Smooth muscle cell (in vitro differentiated cells): ENCODE data around the gene LMOD1. TPM values are rescaled to one million over a fixed set of nuclear protein-coding genes. Genes with fewer than 3 reads are reported as not detected.

ENCODE experiments used
- DNase-seq: peaks from one replicate; lab custom pipeline; 2025; ENCODE audit not compliant: unreplicated experiment; lab: John Stamatoyannopoulos, UW
- H2AFZ ChIP-seq: fragments of 200-600 bp; sonication (generic); 2 replicates; pipeline ENCODE4 v1.6.0; 2016; ENCODE audit warnings: antibody characterized with exemption, low read depth, mild to moderate bottlenecking
- H3F3A ChIP-seq: fragments of 200-600 bp; sonication (generic); 2 replicates; pipeline ENCODE4 v1.6.0; 2017; ENCODE audit warnings: antibody characterized with exemption, low read depth
- H3K27ac ChIP-seq: fragments of 200-600 bp; sonication (generic); 2 replicates; pipeline ENCODE4 v1.5.1; 2016; ENCODE audit warnings: low read depth, mild to moderate bottlenecking
- H3K27me3 ChIP-seq: fragments of 200-600 bp; sonication (generic); 2 replicates; pipeline ENCODE4 v1.6.1; 2016; ENCODE audit warnings: low read depth, mild to moderate bottlenecking
- H3K36me3 ChIP-seq: fragments of 200-600 bp; sonication (generic); 2 replicates; pipeline ENCODE4 v1.5.1; 2016; ENCODE audit warnings: low read depth
- H3K4me1 ChIP-seq: fragments of 200-600 bp; sonication (generic); 2 replicates; pipeline ENCODE4 v1.5.1; 2016; ENCODE audit warnings: low read depth
- H3K4me2 ChIP-seq: fragments of 200-600 bp; sonication (generic); 2 replicates; pipeline ENCODE4 v1.6.0; 2016; ENCODE audit warnings: mild to moderate bottlenecking
- H3K4me3 ChIP-seq: fragments of 200-600 bp; sonication (generic); 2 replicates; pipeline ENCODE4 v1.5.1; 2016; ENCODE audit warnings: mild to moderate bottlenecking
- H3K79me2 ChIP-seq: fragments of 200-600 bp; sonication (generic); 2 replicates; pipeline ENCODE4 v1.6.0; 2016; ENCODE audit warnings: low read depth, mild to moderate bottlenecking
- H3K9ac ChIP-seq: fragments of 200-600 bp; sonication (generic); 2 replicates; pipeline ENCODE4 v1.6.0; 2016; ENCODE audit warnings: low read depth
- H3K9me3 ChIP-seq: fragments of 200-600 bp; sonication (generic); replicated peaks from 2 replicates; pipeline ENCODE4 v1.5.1; 2016; ENCODE audit warnings: low read depth
- H4K20me1 ChIP-seq: fragments of 200-600 bp; sonication (generic); 2 replicates; pipeline ENCODE4 v1.6.0; 2016; ENCODE audit warnings: low read depth
- WGBS: methylation state at CpG from one replicate; pipeline ENCODE4 v1.1.7; 2016; ENCODE audit warnings: low lambda C conversion rate; 5-methylcytosine and 5-hydroxymethylcytosine counted together
- polyA plus RNA-seq: library from polyadenylated mRNA; unstranded; fragments of >200 nt; fragmentation: Nextera tagmentation; extraction: Ambion mirVana; gene quantifications from 2 replicates; pipeline ENCODE4 v1.2.1, GENCODE V29; 2016
- total RNA-seq: library from RNA; depleted of rRNA; stranded (reverse); fragments of >200 nt; gene quantifications from 2 replicates; pipeline ENCODE4 v1.2.3, GENCODE V29; 2014
- TF ChIP-seq, protein P1 (sequence below): fragments of 200-600 bp; sonication (generic); IDR thresholded peaks from 2 replicates; pipeline ENCODE4 v1.5.1; 2017; ENCODE audit warnings: borderline replicate concordance, mild to moderate bottlenecking, antibody characterized with exemption; ENCODE audit not compliant: insufficient read depth, poor library complexity, severe bottlenecking

LMOD1 gene
- total and polyA plus RNA-seq, 2 experiments from 2014 or later, result 4.0 to 5.6 TPM

DNA sequence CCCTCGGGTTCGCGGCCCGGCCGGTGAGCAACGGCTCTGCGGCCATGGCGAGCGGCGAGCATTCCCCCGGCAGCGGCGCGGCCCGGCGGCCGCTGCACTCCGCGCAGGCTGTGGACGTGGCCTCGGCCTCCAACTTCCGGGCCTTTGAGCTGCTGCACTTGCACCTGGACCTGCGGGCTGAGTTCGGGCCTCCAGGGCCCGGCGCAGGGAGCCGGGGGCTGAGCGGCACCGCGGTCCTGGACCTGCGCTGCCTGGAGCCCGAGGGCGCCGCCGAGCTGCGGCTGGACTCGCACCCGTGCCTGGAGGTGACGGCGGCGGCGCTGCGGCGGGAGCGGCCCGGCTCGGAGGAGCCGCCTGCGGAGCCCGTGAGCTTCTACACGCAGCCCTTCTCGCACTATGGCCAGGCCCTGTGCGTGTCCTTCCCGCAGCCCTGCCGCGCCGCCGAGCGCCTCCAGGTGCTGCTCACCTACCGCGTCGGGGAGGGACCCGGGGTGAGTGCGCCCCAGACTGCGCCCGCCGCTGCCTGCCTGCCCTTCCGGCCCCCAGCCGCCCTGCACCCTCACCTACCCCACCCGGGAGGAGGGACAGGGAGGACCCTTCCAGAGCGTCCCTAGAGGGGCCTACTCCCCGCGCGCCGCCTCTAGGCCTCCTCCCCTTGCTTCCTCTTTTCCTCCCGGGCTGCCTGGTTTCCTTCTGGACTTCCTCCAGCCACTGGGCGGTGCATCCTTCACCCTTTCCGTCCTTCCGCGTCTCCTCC lies 36.5 kb upstream of the LMOD1 start, which contains the start of gene RNPEP:
TSS of gene RNPEP (plus strand) at position 26 of the 757 bp plus-strand sequence. CDS start at position 45, 19 bp downstream.
- H3K27me3 ChIP-seq, result no peaks in the 10 kb centered on the region
- peak; percentile 51 for DNase-seq

DNA sequence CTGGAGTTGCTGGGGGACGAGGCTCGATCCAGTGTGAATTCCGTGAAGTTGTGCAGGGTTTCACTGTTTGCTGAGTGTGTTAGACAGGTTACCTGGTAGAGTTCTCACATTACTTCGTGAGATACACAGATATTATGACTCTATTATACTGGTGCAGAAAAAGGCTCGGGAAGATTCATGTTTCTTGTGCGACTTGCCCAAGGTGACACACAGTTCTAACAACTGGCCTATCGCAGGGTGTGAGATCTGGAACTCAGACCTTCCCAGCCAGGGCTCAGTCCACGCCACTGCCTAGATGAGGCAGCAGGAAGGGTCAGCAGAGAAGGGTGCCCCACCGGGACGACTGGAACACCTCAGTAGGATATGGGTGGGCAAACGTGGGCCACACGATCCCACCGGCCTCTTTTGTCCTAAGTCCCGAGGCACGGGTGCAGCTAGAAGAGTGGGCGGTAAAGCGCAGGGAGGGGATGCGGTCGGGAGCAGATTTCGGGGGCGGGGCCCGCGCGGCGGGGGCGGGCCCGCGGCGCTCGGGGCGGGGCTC lies 35.8 kb upstream of the LMOD1 start:
- Histone ChIP-seq H4K20me1 (peaks cover 26% of the 10 kb centered on the region), H3K36me3 (no peaks in the 10 kb centered on the region), H3K4me1 (peaks cover 5% of the 10 kb centered on the region), H3K27ac (no peak overlapping the region), H3K9me3 (no peaks in the 10 kb centered on the region), H3K9ac (no peak overlapping the region), H2AFZ (no peak overlapping the region), H3F3A (peaks cover 9% of the 10 kb centered on the region), H3K4me2 (peak overlapping the region; percentile 100), H3K4me3 (peak overlapping the region; percentile 97), H3K79me2 (peaks cover 38% of the 10 kb centered on the region), H3K27me3 (no peaks in the 10 kb centered on the region)
- TF ChIP-seq, protein P1, sequence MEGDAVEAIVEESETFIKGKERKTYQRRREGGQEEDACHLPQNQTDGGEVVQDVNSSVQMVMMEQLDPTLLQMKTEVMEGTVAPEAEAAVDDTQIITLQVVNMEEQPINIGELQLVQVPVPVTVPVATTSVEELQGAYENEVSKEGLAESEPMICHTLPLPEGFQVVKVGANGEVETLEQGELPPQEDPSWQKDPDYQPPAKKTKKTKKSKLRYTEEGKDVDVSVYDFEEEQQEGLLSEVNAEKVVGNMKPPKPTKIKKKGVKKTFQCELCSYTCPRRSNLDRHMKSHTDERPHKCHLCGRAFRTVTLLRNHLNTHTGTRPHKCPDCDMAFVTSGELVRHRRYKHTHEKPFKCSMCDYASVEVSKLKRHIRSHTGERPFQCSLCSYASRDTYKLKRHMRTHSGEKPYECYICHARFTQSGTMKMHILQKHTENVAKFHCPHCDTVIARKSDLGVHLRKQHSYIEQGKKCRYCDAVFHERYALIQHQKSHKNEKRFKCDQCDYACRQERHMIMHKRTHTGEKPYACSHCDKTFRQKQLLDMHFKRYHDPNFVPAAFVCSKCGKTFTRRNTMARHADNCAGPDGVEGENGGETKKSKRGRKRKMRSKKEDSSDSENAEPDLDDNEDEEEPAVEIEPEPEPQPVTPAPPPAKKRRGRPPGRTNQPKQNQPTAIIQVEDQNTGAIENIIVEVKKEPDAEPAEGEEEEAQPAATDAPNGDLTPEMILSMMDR, result no peak
- 17% methylated on average over 24 of the region's 31 CpGs for WGBS
- no peak for DNase-seq

More for the DNA sequence above, 36.5 kb upstream of the LMOD1 start, which contains the start of gene RNPEP:
- H3K4me3 ChIP-seq, result peak within 1 kb of the TSS; percentile 97
- peak within 1 kb of the TSS; percentile 100 for H3K4me2 ChIP-seq
- H3K79me2 ChIP-seq, result peaks cover 38% of the 10 kb centered on the region
- H3F3A ChIP-seq, result peaks cover 9% of the 10 kb centered on the region
- under 1% methylated on average over 34 of the region's 80 CpGs for WGBS
- peaks cover 31% of the 10 kb centered on the region for H4K20me1 ChIP-seq
- TF ChIP-seq, protein P1, result no peak
- peak within 1 kb of the TSS; percentile 82 for H2AFZ ChIP-seq
- peak within 1 kb of the TSS; percentile 54 for H3K27ac ChIP-seq
- peaks cover 5% of the 10 kb centered on the region for H3K4me1 ChIP-seq
- no peaks in the 10 kb centered on the region for H3K9me3 ChIP-seq
- H3K36me3 ChIP-seq, result no peaks in the 10 kb centered on the region
- H3K9ac ChIP-seq, result peak within 1 kb of the TSS; percentile 41

DNA sequence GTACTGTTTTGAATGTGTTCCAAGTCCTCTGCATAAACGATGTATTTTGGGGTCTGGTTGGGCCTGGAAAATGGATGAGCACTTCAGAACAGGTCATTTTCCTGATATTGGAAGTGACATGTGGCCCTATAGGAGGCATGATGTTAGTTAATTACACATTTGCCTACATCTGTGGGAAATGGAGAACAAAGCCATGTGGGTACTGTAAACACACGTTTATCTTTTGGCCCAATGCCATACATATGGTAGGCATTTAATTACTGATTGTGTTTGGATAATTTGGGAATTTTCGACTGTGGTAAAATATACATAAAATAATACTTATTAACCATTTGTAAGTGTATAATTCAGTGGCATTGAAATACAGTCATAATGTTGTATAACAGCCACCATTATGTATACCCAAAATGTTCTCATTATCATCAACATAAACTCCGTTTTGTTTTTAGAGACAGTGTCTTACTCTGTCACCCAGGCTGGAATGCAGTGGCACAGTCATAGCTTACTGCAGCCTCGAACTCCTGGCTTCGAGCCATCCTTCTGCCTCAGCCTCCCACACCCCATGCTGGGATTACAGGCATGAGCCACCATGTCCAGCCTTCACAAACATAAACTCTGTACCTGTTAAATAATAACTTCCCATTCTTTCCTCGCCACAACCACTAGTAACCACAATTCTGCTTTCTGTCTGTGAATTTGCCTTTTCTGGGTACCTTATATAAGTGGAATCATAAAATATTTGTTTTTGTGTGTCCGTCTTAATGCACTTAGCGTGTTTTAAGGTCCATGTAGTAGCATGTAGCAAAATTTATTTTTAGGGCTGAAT lies 24.2 kb upstream of the LMOD1 start:
- no peaks in the 10 kb centered on the region for H3K27me3 ChIP-seq
- peaks cover 40% of the 10 kb centered on the region for H4K20me1 ChIP-seq
- peaks cover 13% of the 10 kb centered on the region for H3K79me2 ChIP-seq
- H3K9me3 ChIP-seq, result no peaks in the 10 kb centered on the region
- 70% methylated on average over 9 of the region's 9 CpGs for WGBS
- H2AFZ ChIP-seq, result no peak overlapping the region
- peaks cover 16% of the 10 kb centered on the region for H3K36me3 ChIP-seq
- no peak overlapping the region for H3K4me3 ChIP-seq
- H3K27ac ChIP-seq, result no peak overlapping the region
- H3F3A ChIP-seq, result no peaks in the 10 kb centered on the region
- no peaks in the 10 kb centered on the region for H3K4me1 ChIP-seq
- DNase-seq, result no peak
- no peak overlapping the region for H3K4me2 ChIP-seq
- no peak overlapping the region for H3K9ac ChIP-seq
- TF ChIP-seq, protein P1, result no peak
